Activated CD4-positive, alpha-beta T cell treated with anti-CD3 and anti-CD28 coated beads, Interleukin-2, amount 50 U/mL, for 24 hours (primary cell): ENCODE data around the gene GRAMD4.
"Not testable (repeated sequence)": the region's sequence is repeated elsewhere in the genome, so short reads cannot be mapped to it uniquely, and the experiment has no call there.

ENCODE experiments used
- DNase-seq, 2 donors: peaks; one replicate each; pipeline ENCODE4 v3.0.0-alpha.2; 2020; ENCODE audit warnings: low read depth in 1 of 2, low spot score in 1 of 2

Gene GRAMD4

GRCh38 chr22:46634973-46635685 is 14.9 kb downstream of the GRAMD4 start:
- not testable (repeated sequence) for DNase-seq

DNA sequence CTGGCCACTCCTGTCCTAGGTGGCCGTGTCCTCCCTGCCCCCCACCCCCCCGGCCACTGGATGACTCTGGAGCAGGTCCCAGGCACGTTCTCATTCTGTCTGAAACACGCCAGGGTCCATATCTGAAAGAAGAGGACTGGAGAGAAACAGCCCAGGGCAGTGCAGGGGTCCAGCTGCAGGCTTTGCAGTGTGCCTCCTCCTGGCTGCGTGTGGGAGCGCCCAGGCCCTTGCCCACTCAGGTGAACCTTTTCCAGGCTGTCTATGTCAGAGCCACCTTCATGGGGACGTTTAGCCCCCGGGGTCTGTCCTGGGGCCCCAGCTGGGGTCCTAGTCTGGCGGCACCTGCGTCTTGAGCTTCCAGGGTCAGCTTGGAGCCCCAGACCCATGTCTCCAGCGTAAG is 15.6 kb downstream of the GRAMD4 start:
- no peak for DNase-seq

- no peak for DNase-seq
Observed at GRCh38 chr22:46636221-46637002, 16.2 kb downstream of the GRAMD4 start.

DNA sequence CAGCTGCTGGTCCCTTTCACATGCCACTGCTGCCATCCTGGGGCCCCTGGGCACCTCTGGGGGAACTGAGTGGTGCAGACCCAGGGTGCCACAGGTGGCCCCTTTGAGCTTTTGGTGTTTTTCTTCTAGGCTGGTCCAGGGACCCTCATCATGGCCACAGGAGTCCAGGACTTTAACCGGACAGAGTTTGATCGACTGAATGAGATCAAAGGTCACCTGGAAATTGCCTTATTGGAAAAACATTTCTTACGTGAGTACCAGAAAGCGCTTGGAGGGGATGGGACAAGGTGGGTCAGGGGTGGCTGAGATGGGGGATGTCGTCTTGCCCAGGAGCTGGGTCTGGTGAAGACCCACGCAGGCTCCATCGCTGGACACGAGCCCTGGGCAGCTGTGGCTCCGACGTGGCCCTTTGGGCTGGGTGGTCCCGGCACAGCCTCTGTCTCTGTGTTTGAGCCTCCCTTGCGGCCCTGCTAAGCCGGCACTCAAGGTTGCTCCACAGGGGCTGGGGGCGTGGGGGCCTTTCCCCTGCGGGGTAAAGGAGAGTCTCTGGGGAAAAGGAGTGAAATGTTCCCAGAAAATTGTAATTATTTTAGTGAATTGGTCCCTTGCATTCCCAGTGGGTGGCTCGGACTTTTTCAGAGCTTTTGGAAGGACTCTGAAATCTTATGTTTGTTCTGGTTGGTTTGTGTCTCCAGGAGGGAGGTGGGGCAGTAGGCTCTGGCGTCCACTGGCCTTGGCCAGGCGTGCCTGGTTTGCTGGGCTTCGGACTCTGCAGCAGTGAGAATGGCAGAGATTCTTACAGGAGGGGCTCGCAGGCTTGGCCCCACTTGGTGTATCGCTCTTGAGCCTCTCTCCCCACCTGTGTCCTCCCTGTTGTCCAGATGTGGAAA is 17.8 kb downstream of the GRAMD4 start:
- DNase-seq = no peak

GRCh38 chr22:46638601-46639431 is 18.6 kb downstream of the GRAMD4 start:
- DNase-seq = no peak

GRCh38 chr22:46639843-46640242 is 19.7 kb downstream of the GRAMD4 start:
- no peak for DNase-seq

DNA sequence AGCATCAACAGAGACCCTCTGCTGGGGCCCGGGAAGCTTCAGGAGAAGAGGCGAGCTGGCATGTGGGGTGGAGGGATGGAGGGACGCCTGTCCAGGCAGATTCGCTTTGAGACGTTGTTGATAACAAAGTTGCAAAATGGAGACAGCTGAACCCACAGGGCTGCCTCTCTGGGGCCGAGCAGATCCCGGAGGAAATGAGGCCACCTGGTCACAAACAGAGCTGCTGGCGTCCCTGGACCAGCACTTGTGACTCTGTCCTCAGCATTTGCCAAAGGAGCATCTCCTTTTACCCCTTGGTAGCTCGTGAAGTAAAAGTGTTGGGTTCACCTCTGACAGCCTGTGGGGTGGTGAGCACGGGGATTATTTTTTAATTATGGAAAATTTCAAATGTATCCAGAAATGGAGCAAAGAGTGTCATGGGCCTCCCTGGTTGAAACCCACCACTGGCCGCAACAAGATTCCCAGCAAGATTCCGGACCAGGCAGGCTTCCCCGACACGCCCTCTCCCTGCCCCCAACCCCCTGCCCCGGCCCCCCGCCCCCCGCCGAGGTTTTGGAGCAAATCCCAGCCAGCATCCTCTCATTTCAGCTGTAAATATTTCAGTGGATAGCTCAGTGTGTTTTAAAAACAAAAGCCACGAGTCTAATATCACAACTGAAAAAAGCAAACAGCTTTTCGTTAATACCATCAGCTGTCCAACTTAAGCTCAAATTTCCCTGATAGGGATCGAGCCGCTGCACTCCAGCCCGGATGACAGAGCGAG is 20.3 kb downstream of the GRAMD4 start:
- no peak for DNase-seq

- no peak for DNase-seq
Observed at GRCh38 chr22:46641811-46642266, 21.7 kb downstream of the GRAMD4 start.

GRCh38 chr22:46642840-46643480 is 22.8 kb downstream of the GRAMD4 start:
- DNase-seq = not testable (repeated sequence)

GRCh38 chr22:46646531-46647215 is 26.5 kb downstream of the GRAMD4 start:
- no peak for DNase-seq

DNA sequence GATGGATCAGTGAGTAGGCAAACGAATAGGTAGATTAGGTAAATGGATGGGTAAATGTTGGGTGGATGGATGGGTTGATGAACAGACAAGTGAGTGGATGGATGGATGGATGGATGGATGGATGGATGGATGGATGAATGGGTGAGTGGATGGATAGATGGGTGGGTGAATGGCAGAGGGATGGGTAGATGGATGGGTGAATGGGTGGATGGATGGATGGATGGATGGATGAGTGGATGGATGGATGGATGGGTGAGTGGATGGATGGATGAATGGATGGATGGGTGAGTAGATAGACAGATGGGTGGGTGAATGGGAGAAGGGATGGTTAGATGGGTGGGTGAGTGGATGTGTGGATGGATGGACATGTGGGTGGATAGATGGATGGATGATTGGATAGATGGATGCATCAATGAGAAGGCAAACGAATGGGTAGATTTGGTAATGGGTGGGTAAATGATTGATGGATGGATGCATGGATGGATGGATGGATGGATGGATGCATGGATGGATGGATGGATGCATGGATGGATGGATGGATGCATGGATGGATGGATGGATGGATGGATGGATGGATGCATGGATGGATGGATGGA is 28.1 kb downstream of the GRAMD4 start:
- DNase-seq = not testable (repeated sequence)

- no peak for DNase-seq
Observed at GRCh38 chr22:46649141-46650077, 29.2 kb downstream of the GRAMD4 start.

DNA sequence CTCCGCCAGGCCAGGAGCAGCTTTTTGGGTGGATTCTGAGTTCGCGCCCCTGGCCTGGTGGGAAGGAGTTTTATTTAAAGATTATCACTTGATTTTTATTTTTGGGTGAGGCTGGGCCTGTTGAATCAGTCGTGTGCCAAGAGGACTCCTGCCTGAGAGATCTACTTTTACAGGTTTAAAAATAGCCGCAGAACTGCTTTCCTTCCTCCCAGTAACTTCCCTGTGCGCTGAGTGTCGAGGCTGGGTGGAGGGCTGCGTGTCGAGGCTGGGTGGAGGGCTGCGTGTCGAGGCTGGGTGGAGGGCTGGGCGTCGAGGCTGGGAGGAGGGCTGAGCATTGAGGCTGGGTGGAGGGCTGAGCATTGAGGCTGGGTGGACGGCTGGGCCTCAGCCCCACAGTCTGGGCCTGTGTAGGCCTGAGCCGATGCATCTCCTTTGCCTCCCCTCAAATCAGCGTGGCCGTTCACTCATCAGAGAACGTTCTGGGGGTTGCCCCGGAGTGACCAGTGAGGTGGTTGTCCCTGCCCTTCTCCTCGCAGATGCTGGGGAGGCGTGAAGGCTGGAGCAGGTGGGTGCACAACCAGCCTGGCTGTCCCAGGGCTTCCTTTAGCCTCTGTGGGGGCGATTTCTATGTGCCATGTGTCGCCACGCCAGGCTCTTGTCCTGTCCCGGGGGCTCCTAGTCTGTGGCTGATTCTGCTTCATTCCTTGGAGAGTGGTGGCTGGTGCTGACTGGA is 30.1 kb downstream of the GRAMD4 start:
- no peak for DNase-seq

- DNase-seq = no peak
Observed at GRCh38 chr22:46651316-46651715, 31.1 kb downstream of the GRAMD4 start.

DNA sequence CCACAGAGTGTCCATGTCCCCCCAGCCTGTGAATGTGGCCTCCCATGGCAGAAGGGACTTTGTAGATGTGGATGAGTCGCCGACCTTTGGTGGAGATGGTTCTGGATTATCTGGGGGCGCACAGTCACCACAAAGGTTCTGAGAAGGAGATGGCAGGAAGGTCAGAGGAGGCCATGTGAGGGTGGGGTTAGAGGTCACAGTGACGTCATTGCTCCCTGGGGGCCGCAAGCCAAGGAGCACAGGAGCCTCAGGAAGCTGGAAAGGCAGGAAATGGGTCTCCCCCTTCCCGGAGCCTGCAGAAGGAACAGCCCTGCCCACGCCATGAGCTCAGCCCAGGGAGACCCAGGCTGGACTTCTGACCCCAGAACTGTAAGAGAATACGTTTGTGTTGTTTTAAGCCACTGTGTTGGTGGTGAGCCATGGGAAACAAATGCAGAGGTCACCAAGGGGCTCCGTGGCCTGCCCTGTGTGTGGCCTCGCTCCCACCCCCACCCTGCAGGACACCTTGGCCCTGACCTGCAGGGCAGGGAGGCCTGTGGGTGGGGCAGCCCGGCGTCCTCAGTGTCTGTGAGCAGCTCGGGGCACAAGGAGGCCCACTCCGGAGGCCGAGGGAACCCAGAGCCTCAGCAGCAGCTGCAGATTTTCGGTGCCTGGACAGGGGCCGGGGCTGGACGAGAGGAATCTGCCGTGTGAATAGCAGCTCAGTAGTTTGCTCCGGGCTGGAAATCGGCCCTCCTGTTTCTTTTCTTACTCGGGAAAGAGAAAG is 32.1 kb downstream of the GRAMD4 start:
- DNase-seq = no peak

DNA sequence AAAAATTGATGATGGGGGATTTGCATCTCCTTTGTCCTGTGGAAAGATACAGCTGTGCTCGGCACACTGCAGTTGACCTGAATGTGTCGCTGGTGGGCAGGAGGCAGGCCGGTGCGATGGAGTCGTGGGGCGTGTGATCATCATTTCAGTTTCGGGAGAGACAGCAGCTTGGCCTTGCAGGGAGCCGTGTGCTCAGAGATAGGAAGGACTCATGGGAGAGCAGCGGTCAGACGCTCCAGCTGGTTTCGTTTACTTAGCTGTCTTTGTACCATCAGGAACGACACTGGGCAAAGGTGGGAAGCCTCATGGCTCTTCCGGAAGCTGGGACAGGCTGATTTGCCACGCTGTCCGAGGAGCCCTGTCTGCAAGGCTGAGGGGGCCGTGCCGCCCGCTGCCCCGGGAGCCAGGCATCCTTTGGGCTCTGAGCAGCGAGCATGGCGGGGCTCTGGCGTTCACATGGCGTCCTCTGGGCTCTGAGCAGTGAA is 32.7 kb downstream of the GRAMD4 start:
- DNase-seq = no peak
